Adrenal gland (tissue), 5 donors: Measurements from ENCODE around the gene PRRG4.

Experiments
- CTCF ChIP-seq, 6 experiments: fragments of 450-650 bp in 4 of 6; fragments of 200-600 bp in 2 of 6; sonication (generic) in 1 of 6; IDR thresholded peaks; 1 replicate in 5 of 6; 2 replicates in 1 of 6; pipeline versions ENCODE4 v1.5.1 to v1.8.0; 2016 to 2021; ENCODE audit warnings: antibody characterized with exemption in 6 of 6, mild to moderate bottlenecking in 2 of 6, moderate library complexity in 1 of 6
- POLR2A ChIP-seq, 2 donors: fragments of 450-650 bp; IDR thresholded peaks; one replicate each; pipeline ENCODE4 v1.6.1; 2017; ENCODE audit warnings: antibody characterized with exemption in 2 of 2, mild to moderate bottlenecking in 2 of 2, moderate library complexity in 1 of 2
- donor health status: DM: no; HTN: no; CAD: no.

DNA sequence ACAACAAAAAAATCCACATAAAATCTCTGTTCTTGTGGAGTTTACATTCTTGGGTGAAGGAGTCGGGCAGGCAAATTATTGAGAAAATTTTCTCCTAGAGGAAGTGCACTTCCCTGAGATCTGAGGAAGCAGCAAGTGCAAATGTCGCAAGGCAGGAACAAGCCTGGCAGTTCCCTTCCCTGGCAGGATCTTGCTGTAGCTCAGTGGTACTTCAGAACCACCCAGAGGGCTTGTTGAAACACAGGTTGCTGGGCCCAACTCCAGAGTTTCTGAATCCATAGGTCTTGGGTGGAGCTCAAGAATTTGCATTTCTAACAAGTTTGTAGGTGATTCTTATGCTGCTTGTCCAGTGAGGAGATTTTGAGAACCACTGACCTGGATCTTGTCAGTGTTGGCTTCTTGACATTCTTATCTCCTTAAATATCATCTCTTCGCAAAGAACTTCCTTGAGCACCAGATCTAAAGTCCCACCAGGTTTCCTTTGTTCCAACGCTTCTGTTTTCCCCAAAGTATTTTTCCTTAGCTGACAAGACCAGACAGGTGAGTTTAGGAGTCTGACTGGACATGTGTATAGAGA is 72.5 kb downstream of the PRRG4 start:
- TF ChIP-seq CTCF (IDR thresholded peaks at IDR 0.05) (no peak), POLR2A (IDR thresholded peaks at IDR 0.05) (no peak)
